CD4-positive, alpha-beta T cell (primary cell): Measurements from ENCODE around the gene FAIM. TPM values are rescaled to one million over a fixed set of nuclear protein-coding genes. Genes with fewer than 3 reads are reported as not detected.

ENCODE experiments used
- ATAC-seq: fragments of 200-7000 bp; cut with Tn5 transposase; one replicate; pipeline ENCODE4 v1.10.0; 2022; ENCODE audit warnings: mild to moderate bottlenecking; ENCODE audit not compliant: poor library complexity
- CTCF ChIA-PET: fragments of 350-600 bp; sonication (Branson Sonifier 250); formaldehyde crosslinking; loops from one replicate; lab custom pipeline; 2021; ENCODE audit warnings: antibody characterized with exemption, inconsistent platforms; lab: Charles Lee
- POLR2A ChIA-PET: fragments of 350-600 bp; sonication (Branson Sonifier 250); formaldehyde crosslinking; loops from one replicate; lab custom pipeline; 2021; ENCODE audit warnings: antibody characterized with exemption, inconsistent platforms; lab: Charles Lee
- DNase-seq, 14 experiments: peaks; one replicate each; pipeline ENCODE4 v3.0.0-alpha.2; 2013 to 2020; ENCODE audit warnings: mixed read lengths in 2 of 14
- H3K27ac ChIP-seq, 2 donors: one replicate each; pipeline versions ENCODE4 v1.5.1 to v1.7.0; 2013; ENCODE audit warnings: low read length in 2 of 2, low read depth in 1 of 2, mild to moderate bottlenecking in 1 of 2
- H3K27me3 ChIP-seq, 2 experiments: 1 replicate in 1 of 2; 2 replicates in 1 of 2; pipeline versions ENCODE4 v1.6.1 to v1.7.0; 2013; ENCODE audit warnings: low read length in 2 of 2, control low read depth in 1 of 2, mild to moderate bottlenecking in 1 of 2, moderate library complexity in 1 of 2; ENCODE audit not compliant: insufficient read depth in 2 of 2, control insufficient read depth in 1 of 2
- H3K36me3 ChIP-seq: one replicate; pipeline ENCODE4 v1.6.1; 2013; ENCODE audit warnings: low read length, control low read depth; ENCODE audit not compliant: insufficient read depth
- H3K4me1 ChIP-seq: one replicate; pipeline ENCODE4 v1.6.1; 2013; ENCODE audit warnings: low read length, control low read depth; ENCODE audit not compliant: insufficient read depth
- H3K4me3 ChIP-seq: one replicate; pipeline ENCODE4 v1.5.1; 2013; ENCODE audit warnings: mild to moderate bottlenecking, low read length, moderate library complexity
- H3K9me3 ChIP-seq, 2 experiments: 1 replicate in 1 of 2; 2 replicates in 1 of 2; pipeline versions ENCODE4 v1.6.1 to v1.7.0; 2013; ENCODE audit warnings: low read length in 2 of 2, mild to moderate bottlenecking in 2 of 2, control low read depth in 1 of 2, moderate library complexity in 1 of 2; ENCODE audit not compliant: control insufficient read depth in 1 of 2, insufficient read depth in 1 of 2
- H3K27ac Mint-ChIP-seq: one replicate; pipeline ENCODE4 v1.8.0; 2020; ENCODE audit warnings: mixed read lengths
- H3K27me3 Mint-ChIP-seq: one replicate; pipeline ENCODE4 v1.8.0; 2021; ENCODE audit warnings: mixed read lengths
- H3K36me3 Mint-ChIP-seq: one replicate; pipeline ENCODE4 v1.8.0; 2021; ENCODE audit warnings: low read depth, mixed read lengths
- H3K4me1 Mint-ChIP-seq: one replicate; pipeline ENCODE4 v1.8.0; 2021; ENCODE audit warnings: low read depth, mixed read lengths
- H3K4me3 Mint-ChIP-seq: one replicate; pipeline ENCODE4 v1.8.0; 2020; ENCODE audit warnings: mild to moderate bottlenecking, mixed read lengths
- H3K9me3 Mint-ChIP-seq: one replicate; pipeline ENCODE4 v1.8.0; 2020; ENCODE audit warnings: mixed read lengths
- CTCF ChIP-seq: fragments of 200-600 bp; IDR thresholded peaks from one replicate; pipeline ENCODE4 v1.8.0; 2022; ENCODE audit warnings: antibody characterized with exemption, mild to moderate bottlenecking
- intact Hi-C, 2 experiments: fragments of 100-400 bp; cut with DNase I in 1 of 2; cut with micrococcal nuclease in 1 of 2; formaldehyde crosslinking; loops; one replicate each; pipeline versions ENCODE4 v1.15.1 to v1.9.0; 2023 to 2025; cut with DNase I, micrococcal nuclease
- total RNA-seq, 174 experiments: library from RNA in 2 of 174; stranded (reverse) in 2 of 174; gene quantifications; one replicate each; pipeline ENCODE4 v1.2.3 and lab custom pipeline; 2021 to 2026

The FAIM gene
- total RNA-seq, 2 experiments from 2014 or later, result 1.5 to 1.6 TPM

- POLR2A ChIA-PET, result no interaction called here
- DNase-seq (no peak), ATAC-seq (no peak)
- H3K27me3 ChIP-seq, result no peaks in the 10 kb centered on the region
- peaks cover 0 to 3% of the 10 kb centered on the region in 2 experiments for H3K9me3 ChIP-seq
- intact Hi-C loops, result no loop called here
- no peaks in the 10 kb centered on the region for H3K4me1 ChIP-seq
- Mint-ChIP-seq H3K27me3 (no peaks in the 10 kb centered on the region), H3K4me1 (no peaks in the 10 kb centered on the region), H3K27ac (no peak overlapping the region), H3K4me3 (no peak overlapping the region), H3K9me3 (no peaks in the 10 kb centered on the region), H3K36me3 (peaks cover 93% of the 10 kb centered on the region)
- no peak overlapping the region for H3K27ac ChIP-seq
- H3K4me3 ChIP-seq, result no peak overlapping the region
- CTCF ChIA-PET, result no interaction called here
- no peak for TF ChIP-seq CTCF
- H3K36me3 ChIP-seq, result peaks cover 47% of the 10 kb centered on the region
These were observed 59.5 kb downstream of the FAIM start for GRCh38 chr3:138668107-138668506.

GRCh38 chr3:138670407-138670806, 61.8 kb downstream of the FAIM start:
- Mint-ChIP-seq H3K4me1 (no peaks in the 10 kb centered on the region), H3K27me3 (no peaks in the 10 kb centered on the region), H3K9me3 (peaks cover 2% of the 10 kb centered on the region), H3K36me3 (peaks cover 93% of the 10 kb centered on the region), H3K27ac (no peak overlapping the region), H3K4me3 (no peak overlapping the region)
- intact Hi-C loops, result no loop called here
- CTCF ChIA-PET, result no interaction called here
- POLR2A ChIA-PET, result interaction anchor here (0.6 kb wide), 1 partner anchor 73 kb away, joined by 3 read pairs; no protein-coding TSS in a partner anchor
- no peaks in the 10 kb centered on the region for H3K4me1 ChIP-seq
- no peaks in the 10 kb centered on the region for H3K27me3 ChIP-seq
- peaks cover 3 to 5% of the 10 kb centered on the region in 2 experiments for H3K9me3 ChIP-seq
- ATAC-seq (no peak), DNase-seq (no peak)
- no peak overlapping the region for H3K27ac ChIP-seq
- TF ChIP-seq CTCF, result no peak
- peaks cover 44% of the 10 kb centered on the region for H3K36me3 ChIP-seq
- no peak overlapping the region for H3K4me3 ChIP-seq

DNA sequence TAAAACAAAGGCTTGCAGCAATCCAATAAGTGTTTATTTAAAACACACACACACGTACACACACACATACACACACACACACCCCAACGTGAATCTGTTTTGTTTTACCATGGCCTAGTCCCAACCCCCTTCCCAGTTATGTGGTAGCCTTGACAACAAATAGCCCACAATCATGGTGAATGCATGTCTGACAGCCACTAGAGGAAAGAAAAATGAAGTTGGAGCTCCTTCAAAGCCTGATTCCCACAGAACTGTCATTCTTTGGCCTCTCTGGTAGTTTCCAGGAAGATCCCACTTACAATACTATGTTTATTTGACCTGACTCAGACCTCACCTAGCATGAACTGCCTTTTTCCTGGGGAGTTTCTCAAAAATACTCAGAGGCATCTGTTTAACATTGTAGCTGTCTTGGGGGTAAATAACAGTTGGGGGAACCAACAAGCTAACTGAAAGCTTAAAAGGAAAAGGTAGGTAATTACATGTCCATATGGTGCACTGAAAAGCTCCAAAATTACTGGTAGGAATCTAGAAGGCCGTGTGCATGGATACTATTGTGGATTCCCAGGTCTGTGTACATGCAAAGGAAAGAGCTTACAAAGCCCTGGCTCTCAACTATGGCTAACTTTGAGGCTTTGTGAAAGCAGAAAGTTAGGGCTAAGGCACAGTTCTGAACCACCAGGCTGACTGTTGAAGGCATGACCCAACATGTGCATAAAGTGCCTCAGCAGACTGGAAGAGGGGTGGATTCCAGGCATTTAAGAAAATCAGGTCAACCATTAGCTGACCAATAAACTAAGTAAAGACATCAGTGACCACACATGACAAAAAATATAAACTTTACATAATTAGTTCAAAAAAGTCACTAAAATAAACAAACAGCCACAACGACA, 65.3 kb downstream of the FAIM start:
- Histone ChIP-seq H3K27ac (no peak overlapping the region), H3K4me3 (no peak overlapping the region), H3K27me3 (no peaks in the 10 kb centered on the region), H3K4me1 (no peaks in the 10 kb centered on the region), H3K36me3 (peaks cover 51% of the 10 kb centered on the region), H3K9me3 (peaks cover 8 to 15% of the 10 kb centered on the region in 2 experiments)
- Mint-ChIP-seq H3K9me3 (peaks cover 5% of the 10 kb centered on the region), H3K27me3 (no peaks in the 10 kb centered on the region), H3K4me1 (no peaks in the 10 kb centered on the region), H3K4me3 (no peak overlapping the region), H3K36me3 (peaks cover 97% of the 10 kb centered on the region), H3K27ac (no peak overlapping the region)
- TF ChIP-seq CTCF, result no peak
- intact Hi-C loops, result no loop called here
- DNase-seq (no peak), ATAC-seq (no peak)
- POLR2A ChIA-PET, result no interaction called here
- CTCF ChIA-PET, result no interaction called here
